Skeletal muscle satellite cell (primary cell): ENCODE results near the gene LIM2.
"Not testable (repeated sequence)": the region's sequence is repeated elsewhere in the genome, so short reads cannot be mapped to it uniquely, and the experiment has no call there.

ENCODE experiments used
- H3K27me3 ChIP-seq: 2 replicates; pipeline ENCODE4 v1.7.0; 2013; ENCODE audit warnings: low read length; ENCODE audit not compliant: control insufficient read depth, insufficient read depth
- H3K36me3 ChIP-seq: 2 replicates; pipeline ENCODE4 v1.7.0; 2013; ENCODE audit warnings: mild to moderate bottlenecking, control low read depth, low read length; ENCODE audit not compliant: insufficient read depth
- H3K4me1 ChIP-seq: 2 replicates; pipeline ENCODE4 v1.7.0; 2013; ENCODE audit warnings: low read length; ENCODE audit not compliant: control insufficient read depth, insufficient read depth
- H3K4me2 ChIP-seq: 2 replicates; pipeline ENCODE4 v1.7.0; 2013; ENCODE audit warnings: mild to moderate bottlenecking, low read length
- H3K4me3 ChIP-seq: 2 replicates; pipeline ENCODE4 v1.7.0; 2013; ENCODE audit warnings: low read length
- H3K9ac ChIP-seq: 2 replicates; pipeline ENCODE4 v1.7.0; 2013; ENCODE audit warnings: mild to moderate bottlenecking, low read depth, low read length, moderate library complexity
- H3K9me3 ChIP-seq: replicated peaks from 2 replicates; pipeline ENCODE4 v1.7.0; 2013; ENCODE audit warnings: mild to moderate bottlenecking, control low read depth, low read length

Gene LIM2

GRCh38 chr19:51417107-51417809, 29.5 kb upstream of the LIM2 start, which contains the start of gene SIGLEC10:
SIGLEC10 (minus strand) TSS chr19:51417642; CDS start chr19:51417581, 61 bp downstream.
- no peaks in the 10 kb centered on the region for H3K36me3 ChIP-seq
- H3K9ac ChIP-seq, result no peak within 1 kb of the TSS
- no peaks in the 10 kb centered on the region for H3K9me3 ChIP-seq
- H3K4me1 ChIP-seq, result no peaks in the 10 kb centered on the region
- H3K27me3 ChIP-seq, result no peaks in the 10 kb centered on the region
- no peak within 1 kb of the TSS for H3K4me2 ChIP-seq
- no peak within 1 kb of the TSS for H3K4me3 ChIP-seq

- H3K27me3 ChIP-seq, H3K4me3 ChIP-seq, H3K9me3 ChIP-seq, H3K9ac ChIP-seq, H3K4me1 ChIP-seq, H3K4me2 ChIP-seq, H3K36me3 ChIP-seq: not testable (repeated sequence)
These were observed 28.6 kb upstream of the LIM2 start for GRCh38 chr19:51416422-51416821.

DNA sequence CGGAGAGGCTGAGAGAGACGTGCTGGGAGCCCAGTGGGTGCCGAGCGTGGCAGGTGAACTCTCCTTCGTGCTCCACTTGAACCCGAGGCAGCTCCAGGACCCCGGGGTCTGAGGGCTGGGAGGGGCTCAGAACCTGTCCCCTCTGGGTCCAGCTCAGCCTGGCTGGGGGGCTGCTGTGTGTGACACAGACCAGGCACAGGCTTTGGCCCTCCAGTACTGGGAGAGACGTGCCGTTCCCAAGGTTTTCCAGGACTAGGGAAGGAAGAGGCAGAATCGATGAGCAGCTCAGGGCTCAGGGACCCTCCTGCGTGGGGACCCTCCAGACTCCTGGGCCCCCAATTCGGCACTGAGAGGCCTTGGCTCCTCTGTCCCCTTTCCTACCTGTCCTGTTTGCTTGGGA, 27.4 kb upstream of the LIM2 start:
- Histone ChIP-seq H3K4me3 (no peak overlapping the region), H3K36me3 (no peaks in the 10 kb centered on the region), H3K4me1 (no peaks in the 10 kb centered on the region), H3K27me3 (no peaks in the 10 kb centered on the region), H3K4me2 (no peak overlapping the region), H3K9me3 (no peaks in the 10 kb centered on the region), H3K9ac (no peak overlapping the region)

DNA sequence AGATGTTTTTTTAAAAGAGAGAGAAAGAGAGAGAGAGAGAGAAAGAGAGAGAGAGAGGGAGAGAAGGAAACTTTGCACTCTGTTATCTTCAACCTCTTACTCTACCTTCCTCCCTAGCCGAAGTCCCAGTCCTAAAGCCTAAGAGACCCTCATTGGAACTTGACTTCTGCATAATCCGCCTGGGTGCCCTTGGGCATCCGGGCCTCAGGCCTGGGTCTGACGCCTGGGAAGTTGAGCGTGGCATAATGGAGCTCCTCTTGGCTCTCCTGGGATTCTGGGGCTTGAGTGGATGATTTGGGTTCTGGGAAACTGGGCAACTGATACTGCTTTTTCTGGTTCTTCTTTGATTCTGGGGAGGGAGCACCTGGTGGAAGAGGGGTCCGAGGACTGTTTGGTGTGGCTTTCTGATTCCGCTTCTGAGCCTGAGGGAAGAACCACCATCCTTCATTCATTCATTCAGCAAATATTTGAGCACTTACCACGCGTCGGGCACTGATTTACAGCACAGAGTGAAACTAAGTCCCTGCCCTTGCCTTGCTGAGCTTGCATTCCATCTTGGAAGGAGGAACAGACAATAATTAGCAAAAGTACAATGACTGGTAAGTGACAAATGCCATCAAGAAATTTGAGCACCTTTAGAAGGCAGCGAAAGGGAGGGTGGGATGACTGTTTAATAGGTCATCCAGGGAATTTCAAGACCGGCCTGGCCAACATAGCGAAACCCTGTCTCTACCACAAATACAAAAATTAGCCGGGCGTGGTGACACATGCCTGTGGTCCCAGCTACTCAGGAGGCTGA, 23.4 kb upstream of the LIM2 start:
- Histone ChIP-seq H3K9ac (no peak overlapping the region), H3K27me3 (no peaks in the 10 kb centered on the region), H3K9me3 (no peaks in the 10 kb centered on the region), H3K4me2 (no peak overlapping the region), H3K4me1 (no peaks in the 10 kb centered on the region), H3K36me3 (no peaks in the 10 kb centered on the region), H3K4me3 (no peak overlapping the region)

- H3K36me3 ChIP-seq, result no peaks in the 10 kb centered on the region
- no peaks in the 10 kb centered on the region for H3K9me3 ChIP-seq
- H3K4me3 ChIP-seq, result no peak overlapping the region
- H3K9ac ChIP-seq, result no peak overlapping the region
- no peaks in the 10 kb centered on the region for H3K27me3 ChIP-seq
- H3K4me1 ChIP-seq, result no peaks in the 10 kb centered on the region
- H3K4me2 ChIP-seq, result no peak overlapping the region
These were observed 19.8 kb upstream of the LIM2 start for GRCh38 chr19:51407511-51408131.

DNA sequence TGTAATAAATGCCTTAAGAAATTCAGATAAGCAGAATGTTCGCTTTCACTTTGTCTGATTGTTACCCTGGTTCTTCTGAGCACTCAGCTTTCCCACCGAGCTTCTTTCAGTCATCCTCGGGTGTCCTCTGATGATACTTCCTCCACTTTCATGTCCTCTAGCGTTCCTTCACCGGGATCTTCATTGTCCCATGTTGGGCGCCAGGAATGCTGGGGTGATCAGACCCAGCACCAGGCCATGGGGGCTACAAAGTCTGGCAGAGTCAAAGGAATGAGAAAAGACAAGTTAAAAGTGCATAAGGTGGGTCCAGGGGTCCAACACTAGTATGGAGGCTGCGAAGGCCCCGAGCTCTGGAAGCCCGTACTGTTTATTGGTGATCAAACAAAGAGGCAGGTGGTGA, 14.3 kb upstream of the LIM2 start:
- H3K4me2 ChIP-seq, result no peak overlapping the region
- no peaks in the 10 kb centered on the region for H3K4me1 ChIP-seq
- H3K36me3 ChIP-seq, result no peaks in the 10 kb centered on the region
- H3K4me3 ChIP-seq, result no peak overlapping the region
- no peaks in the 10 kb centered on the region for H3K27me3 ChIP-seq
- no peaks in the 10 kb centered on the region for H3K9me3 ChIP-seq
- no peak overlapping the region for H3K9ac ChIP-seq

DNA sequence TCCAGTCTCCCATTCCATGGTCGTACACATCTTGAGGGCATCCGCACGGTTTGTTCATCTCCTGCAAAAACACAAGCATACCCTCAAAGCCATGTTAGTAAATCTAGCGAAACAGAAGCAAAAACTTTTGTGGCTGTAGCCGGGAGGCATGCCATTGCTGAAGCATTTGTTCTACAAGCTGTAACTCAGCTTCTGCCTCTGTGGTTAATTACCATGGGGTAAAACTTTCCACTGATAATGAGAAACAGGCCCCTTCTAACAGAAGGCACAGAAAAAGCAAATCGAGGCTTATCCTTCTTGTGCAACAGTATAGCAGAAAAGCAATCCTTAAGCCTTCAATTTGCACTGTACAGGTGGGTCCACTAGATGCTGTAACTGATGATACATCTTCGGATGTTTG, 12.2 kb upstream of the LIM2 start:
- H3K9me3 ChIP-seq, H3K36me3 ChIP-seq, H3K9ac ChIP-seq, H3K4me3 ChIP-seq, H3K4me1 ChIP-seq, H3K27me3 ChIP-seq, H3K4me2 ChIP-seq: not testable (repeated sequence)

GRCh38 chr19:51399231-51399630, 11.5 kb upstream of the LIM2 start:
- Histone ChIP-seq H3K4me1 (peaks cover 6% of the 10 kb centered on the region), H3K36me3 (no peaks in the 10 kb centered on the region), H3K9ac (no peak overlapping the region), H3K4me2 (no peak overlapping the region), H3K9me3 (no peaks in the 10 kb centered on the region), H3K27me3 (no peaks in the 10 kb centered on the region), H3K4me3 (no peak overlapping the region)

DNA sequence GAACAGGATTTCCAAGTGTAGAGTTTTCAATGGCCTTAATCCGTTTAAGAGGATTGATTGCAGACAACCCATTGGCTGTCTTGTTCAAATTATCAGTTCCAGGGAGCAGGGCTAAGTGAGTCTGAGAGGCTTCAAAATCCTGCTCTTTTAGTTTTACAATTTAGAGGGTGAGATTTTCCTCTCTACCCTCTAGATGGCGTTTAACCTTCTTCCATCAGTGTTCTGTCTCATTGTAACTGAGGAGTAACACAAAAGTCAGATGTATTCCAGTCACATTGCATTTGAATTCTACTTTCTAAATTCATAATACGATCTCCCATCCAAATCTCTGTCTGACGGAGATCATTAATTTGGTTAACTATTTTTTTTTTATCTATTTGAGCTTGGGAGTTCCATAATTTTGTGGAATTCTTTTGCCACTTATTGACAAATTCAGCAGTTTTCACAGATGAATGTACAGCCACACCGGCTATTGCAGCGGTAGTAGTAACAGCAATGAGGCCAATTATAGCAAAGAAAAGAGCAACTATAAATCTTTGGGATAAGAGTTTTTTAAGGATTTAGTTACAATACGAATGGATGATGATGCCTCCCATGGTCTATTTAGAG, 10.4 kb upstream of the LIM2 start:
- Histone ChIP-seq H3K9me3 (no peaks in the 10 kb centered on the region), H3K4me3 (no peak overlapping the region), H3K4me2 (no peak overlapping the region), H3K9ac (no peak overlapping the region), H3K4me1 (peaks cover 6% of the 10 kb centered on the region), H3K36me3 (no peaks in the 10 kb centered on the region), H3K27me3 (no peaks in the 10 kb centered on the region)

GRCh38 chr19:51397453-51397852, 9.7 kb upstream of the LIM2 start:
- not testable (repeated sequence) for H3K9ac ChIP-seq

GRCh38 chr19:51396175-51396574, 8.4 kb upstream of the LIM2 start:
- H3K4me3 ChIP-seq, result no peak overlapping the region
- H3K4me1 ChIP-seq, result peaks cover 6% of the 10 kb centered on the region
- no peaks in the 10 kb centered on the region for H3K9me3 ChIP-seq
- no peaks in the 10 kb centered on the region for H3K27me3 ChIP-seq
- H3K4me2 ChIP-seq, result no peak overlapping the region
- H3K36me3 ChIP-seq, result no peaks in the 10 kb centered on the region
- H3K9ac ChIP-seq, result no peak overlapping the region

More at GRCh38 chr19:51397453-51397852, 9.7 kb upstream of the LIM2 start:
- H3K4me1 ChIP-seq, H3K4me2 ChIP-seq, H3K27me3 ChIP-seq, H3K4me3 ChIP-seq, H3K36me3 ChIP-seq, H3K9me3 ChIP-seq: not testable (repeated sequence)
